IMR-90 (cell line): ENCODE measurements around the gene ZYX. TPM values are rescaled to one million over a fixed set of nuclear protein-coding genes. Genes with fewer than 3 reads are reported as not detected.

Source experiments
- ATAC-seq: fragments of 200-7000 bp; cut with Tn5 transposase; 2 replicates; pipeline ENCODE4 v1.9.1; 2020; ENCODE audit warnings: low read depth, mild to moderate bottlenecking, moderate library complexity
- BruUV-seq: library from RNA; stranded (reverse); fragments of 400-500 nt; replicated peaks from 2 replicates; lab custom pipeline; 2021; lab: Mats Ljungman, UMichigan
- CTCF ChIA-PET: fragments of 300-600 bp; formaldehyde crosslinking; extraction: SDS; loops from one replicate; lab custom pipeline; 2021; ENCODE audit warnings: antibody characterized with exemption; lab: Yijun Ruan, JAX
- POLR2A ChIA-PET: fragments of 300-600 bp; sonication (Branson Sonifier 250); formaldehyde crosslinking; loops from one replicate; lab custom pipeline; 2022; ENCODE audit warnings: antibody characterized with exemption; ENCODE audit not compliant: unreplicated experiment; lab: Charles Lee
- DNase-seq: peaks from one replicate; pipeline ENCODE4 v3.0.0; 2013
- H2AFZ ChIP-seq: replicated peaks from 2 replicates; pipeline ENCODE3; 2013; ENCODE audit warnings: low read length, mild to moderate bottlenecking; ENCODE audit not compliant: poor library complexity
- H2AK5ac ChIP-seq: 2 replicates; pipeline ENCODE4 v1.6.1; 2013; ENCODE audit warnings: low read depth, low read length, inconsistent platforms
- H2AK9ac ChIP-seq: replicated peaks from 2 replicates; pipeline ENCODE3; 2013; ENCODE audit warnings: mild to moderate bottlenecking, low read depth, low read length, moderate library complexity; ENCODE audit not compliant: poor library complexity
- H2BK120ac ChIP-seq: 2 replicates; pipeline ENCODE4 v1.6.1; 2013; ENCODE audit warnings: low read depth, low read length, inconsistent platforms
- H2BK15ac ChIP-seq: 3 replicates; pipeline ENCODE4 v1.6.1; 2013; ENCODE audit warnings: low read depth, low read length, inconsistent platforms
- H2BK20ac ChIP-seq: 2 replicates; pipeline ENCODE4 v1.6.1; 2013; ENCODE audit warnings: low read depth, mild to moderate bottlenecking, inconsistent platforms, low read length, moderate library complexity
- H2BK5ac ChIP-seq: 2 replicates; pipeline ENCODE4 v1.6.1; 2013; ENCODE audit warnings: mild to moderate bottlenecking, low read depth, low read length, inconsistent platforms; ENCODE audit not compliant: poor library complexity, severe bottlenecking
- H3K14ac ChIP-seq: replicated peaks from 2 replicates; pipeline ENCODE4 v1.6.1; 2013; ENCODE audit warnings: low read depth, low read length, inconsistent platforms
- H3K18ac ChIP-seq: 2 replicates; pipeline ENCODE4 v1.6.1; 2013; ENCODE audit warnings: low read depth, low read length, control low read depth
- H3K23ac ChIP-seq: 2 replicates; pipeline ENCODE4 v1.6.1; 2013; ENCODE audit warnings: low read depth, low read length, inconsistent platforms
- H3K27ac ChIP-seq: 2 replicates; pipeline ENCODE4 v1.5.1; 2013; ENCODE audit warnings: mild to moderate bottlenecking, control low read depth, low read length; ENCODE audit not compliant: insufficient read depth
- H3K27me3 ChIP-seq: 2 replicates; pipeline ENCODE4 v1.6.1; 2013; ENCODE audit warnings: low read length; ENCODE audit not compliant: control insufficient read depth, insufficient read depth
- H3K36me3 ChIP-seq: 2 replicates; pipeline ENCODE4 v1.6.1; 2013; ENCODE audit warnings: low read length, mixed read lengths; ENCODE audit not compliant: control insufficient read depth, insufficient read depth
- H3K4ac ChIP-seq: 2 replicates; pipeline ENCODE4 v1.6.1; 2013; ENCODE audit warnings: low read depth, low read length, inconsistent platforms
- H3K4me1 ChIP-seq: 2 replicates; pipeline ENCODE4 v1.6.1; 2013; ENCODE audit warnings: low read length, mixed read lengths; ENCODE audit not compliant: control insufficient read depth, insufficient read depth
- H3K4me2 ChIP-seq: 2 replicates; pipeline ENCODE4 v1.6.1; 2013; ENCODE audit warnings: low read depth, mild to moderate bottlenecking, control low read depth, low read length, moderate library complexity
- H3K4me3 ChIP-seq: 2 replicates; pipeline ENCODE4 v1.5.1; 2013; ENCODE audit warnings: low read depth, mild to moderate bottlenecking, control low read depth, low read length, moderate library complexity; ENCODE audit not compliant: insufficient read depth
- H3K56ac ChIP-seq: 2 replicates; pipeline ENCODE4 v1.6.1; 2013; ENCODE audit warnings: low read length, inconsistent platforms; ENCODE audit not compliant: insufficient read depth; ENCODE audit errors: extremely low read depth
- H3K79me1 ChIP-seq, 2 experiments: 2 replicates each; pipeline ENCODE4 v1.6.1; 2013; ENCODE audit warnings: low read length in 2 of 2, inconsistent platforms in 1 of 2, low read depth in 1 of 2
- H3K9ac ChIP-seq: 2 replicates; pipeline ENCODE4 v1.6.1; 2013; ENCODE audit warnings: low read depth, low read length, control low read depth
- H3K9me1 ChIP-seq: 2 replicates; pipeline ENCODE4 v1.6.1; 2013; ENCODE audit warnings: low read length, inconsistent platforms; ENCODE audit not compliant: insufficient read depth
- H3K9me3 ChIP-seq: 2 replicates; pipeline ENCODE4 v1.6.1; 2013; ENCODE audit warnings: low read length; ENCODE audit not compliant: control insufficient read depth, insufficient read depth
- H4K20me1 ChIP-seq: 2 replicates; pipeline ENCODE4 v1.6.1; 2013; ENCODE audit warnings: low read length, inconsistent platforms; ENCODE audit not compliant: insufficient read depth
- H4K5ac ChIP-seq: 2 replicates; pipeline ENCODE4 v1.6.1; 2013; ENCODE audit warnings: mild to moderate bottlenecking, low read depth, low read length, control low read depth
- H4K8ac ChIP-seq, 2 experiments: 2 replicates each; pipeline ENCODE4 v1.6.1; 2013; ENCODE audit warnings: low read depth in 2 of 2, low read length in 2 of 2, control low read depth in 1 of 2, inconsistent platforms in 1 of 2
- H4K91ac ChIP-seq: 2 replicates; pipeline ENCODE4 v1.6.1; 2013; ENCODE audit warnings: low read depth, low read length, inconsistent platforms; ENCODE audit not compliant: insufficient read depth
- CEBPB ChIP-seq: IDR thresholded peaks from 2 replicates; pipeline ENCODE4 v1.6.1; 2012; ENCODE audit warnings: low read depth, low read length, improper control_type of control experiment
- CHD1 ChIP-seq: IDR thresholded peaks from 2 replicates; pipeline ENCODE4 v1.6.1; 2012; ENCODE audit warnings: low read depth, low read length, improper control_type of control experiment
- FOS ChIP-seq: fragments of 150-350 bp; IDR thresholded peaks from 2 replicates; pipeline ENCODE4 v1.6.1; 2016; ENCODE audit warnings: low read depth, low read length
- MAFK ChIP-seq: IDR thresholded peaks from 2 replicates; pipeline ENCODE4 v1.6.1; 2012; ENCODE audit warnings: low read depth, low read length, improper control_type of control experiment
- MAZ ChIP-seq: IDR thresholded peaks from 2 replicates; pipeline ENCODE4 v1.6.1; 2012; ENCODE audit warnings: low read depth, mild to moderate bottlenecking, low read length, improper control_type of control experiment, moderate library complexity, borderline replicate concordance
- MXI1 ChIP-seq: IDR thresholded peaks from 2 replicates; pipeline ENCODE4 v1.6.1; 2012; ENCODE audit warnings: low read depth, mild to moderate bottlenecking, low read length, moderate library complexity, borderline replicate concordance
- POLR2A ChIP-seq: IDR thresholded peaks from 2 replicates; pipeline ENCODE4 v1.6.1; 2012; ENCODE audit warnings: mild to moderate bottlenecking, low read depth, low read length
- RCOR1 ChIP-seq: IDR thresholded peaks from 2 replicates; pipeline ENCODE4 v1.6.1; 2012; ENCODE audit warnings: mild to moderate bottlenecking, low read length, improper control_type of control experiment; ENCODE audit not compliant: insufficient replicate concordance
- RFX5 ChIP-seq: IDR thresholded peaks from 2 replicates; pipeline ENCODE4 v1.8.0; 2012; ENCODE audit warnings: low read depth, mild to moderate bottlenecking, low read length, moderate library complexity
- WGBS, 2 experiments: methylation state at CpG; one replicate each; pipeline versions ENCODE4 v1.1.5 to v1.1.7; 2013; ENCODE audit warnings: missing lambda C conversion rate in 2 of 2; ENCODE audit not compliant: insufficient read length in 1 of 2; ENCODE audit errors: extremely low coverage in 2 of 2; 5-methylcytosine and 5-hydroxymethylcytosine counted together
- dilution Hi-C: fragments of 300-500 bp; cut with HindIII; formaldehyde crosslinking; loops from one replicate; pipeline ENCODE4 v1.14.3; 2018; ENCODE audit warnings: low sequenced_read_pairs; ENCODE audit not compliant: unreplicated experiment
- in situ Hi-C: fragments of 300-500 bp; cut with MboI; formaldehyde crosslinking; loops from 3 replicates; pipeline ENCODE4 v1.14.3; 2019; ENCODE audit warnings: low sequenced_read_pairs, inconsistent platforms, mixed read lengths
- intact Hi-C: fragments of 100-400 bp; cut with micrococcal nuclease; formaldehyde crosslinking; loops from 2 replicates; pipeline ENCODE4 v1.10.0; 2022
- polyA plus RNA-seq, 3 experiments: library from polyadenylated mRNA; depleted of rRNA; stranded (reverse); fragments of >200 nt; gene quantifications; 2 replicates each; pipeline ENCODE4 v1.2.3, GENCODE V29; 2012; ENCODE audit warnings: low replicate concordance in 1 of 3
- total RNA-seq: library from RNA; depleted of rRNA; stranded (reverse); fragments of >200 nt; gene quantifications from 2 replicates; pipeline ENCODE4 v1.2.3, GENCODE V29; 2012
- TF ChIP-seq, protein P1 (sequence below): fragments of 150-350 bp; IDR thresholded peaks from 2 replicates; pipeline ENCODE4 v1.6.1; 2017; ENCODE audit warnings: mild to moderate bottlenecking, antibody characterized with exemption, low read length, low read depth
- TF ChIP-seq, protein P2 (sequence below): conservative IDR thresholded peaks from 2 replicates; pipeline ENCODE4 v1.5.1; 2012; ENCODE audit warnings: mild to moderate bottlenecking, low read depth, low read length, improper control_type of control experiment

Gene ZYX
- total and polyA plus RNA-seq, 2 of the 4 experiments (the other 2 are of a cell fraction) = 22.6 to 334 TPM

DNA sequence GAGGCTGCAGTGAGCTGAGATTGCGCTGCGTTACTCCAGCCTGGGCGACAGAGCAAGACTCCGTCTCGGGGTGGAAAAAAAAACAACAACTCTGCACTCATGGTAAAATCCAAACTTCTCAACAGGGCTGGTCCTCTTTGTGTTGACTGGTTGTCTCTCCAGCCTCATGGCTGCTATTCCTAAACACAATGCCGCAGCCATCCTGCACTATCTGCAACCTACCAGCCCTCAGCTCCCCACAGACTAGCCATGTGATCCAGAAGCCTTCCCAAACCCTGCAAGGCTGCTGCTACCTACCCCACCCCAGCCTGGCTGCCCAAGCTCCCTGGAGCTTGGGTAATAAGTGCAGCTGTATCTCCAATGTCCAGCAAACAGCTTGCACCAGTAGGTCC lies 11.7 kb downstream of the ZYX start:
- Histone ChIP-seq H2AFZ (no peak overlapping the region), H4K20me1 (peaks cover 63% of the 10 kb centered on the region), H3K4me1 (peaks cover 40% of the 10 kb centered on the region), H2BK20ac (no peak overlapping the region), H2AK9ac (no peak overlapping the region), H3K27ac (no peak overlapping the region), H4K91ac (no peak overlapping the region), H3K18ac (no peak overlapping the region; the same call in 1 of the 2 replicates), H2AK5ac (no peak overlapping the region), H3K4me2 (no peak overlapping the region), H2BK15ac (no peak overlapping the region), H3K36me3 (peaks cover 50% of the 10 kb centered on the region), H2BK120ac (no peak overlapping the region), H3K14ac (no peak overlapping the region), H3K9me1 (peaks cover 30% of the 10 kb centered on the region), H4K5ac (no peak overlapping the region), H3K23ac (no peak overlapping the region), H3K9me3 (no peaks in the 10 kb centered on the region), H3K56ac (no peak overlapping the region), H3K79me1 (peaks cover 16 to 46% of the 10 kb centered on the region in 2 experiments; a peak in 3 of 4 replicates), H3K9ac (no peak overlapping the region), H2BK5ac (no peak overlapping the region), H3K27me3 (peaks cover 3% of the 10 kb centered on the region; the same call in 1 of the 2 replicates), H4K8ac (no peak overlapping the region), H3K4ac (no peak overlapping the region), H3K4me3 (no peak overlapping the region)
- TF ChIP-seq RCOR1 = no peak
- no peak for TF ChIP-seq FOS
- TF ChIP-seq, protein P1, sequence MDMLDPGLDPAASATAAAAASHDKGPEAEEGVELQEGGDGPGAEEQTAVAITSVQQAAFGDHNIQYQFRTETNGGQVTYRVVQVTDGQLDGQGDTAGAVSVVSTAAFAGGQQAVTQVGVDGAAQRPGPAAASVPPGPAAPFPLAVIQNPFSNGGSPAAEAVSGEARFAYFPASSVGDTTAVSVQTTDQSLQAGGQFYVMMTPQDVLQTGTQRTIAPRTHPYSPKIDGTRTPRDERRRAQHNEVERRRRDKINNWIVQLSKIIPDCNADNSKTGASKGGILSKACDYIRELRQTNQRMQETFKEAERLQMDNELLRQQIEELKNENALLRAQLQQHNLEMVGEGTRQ = no peak
- no peak for TF ChIP-seq MAZ
- TF ChIP-seq RFX5 = no peak
- no peak for TF ChIP-seq CHD1
- no peak for TF ChIP-seq MAFK
- TF ChIP-seq POLR2A = no peak
- no peak for TF ChIP-seq CEBPB
- TF ChIP-seq, protein P2, sequence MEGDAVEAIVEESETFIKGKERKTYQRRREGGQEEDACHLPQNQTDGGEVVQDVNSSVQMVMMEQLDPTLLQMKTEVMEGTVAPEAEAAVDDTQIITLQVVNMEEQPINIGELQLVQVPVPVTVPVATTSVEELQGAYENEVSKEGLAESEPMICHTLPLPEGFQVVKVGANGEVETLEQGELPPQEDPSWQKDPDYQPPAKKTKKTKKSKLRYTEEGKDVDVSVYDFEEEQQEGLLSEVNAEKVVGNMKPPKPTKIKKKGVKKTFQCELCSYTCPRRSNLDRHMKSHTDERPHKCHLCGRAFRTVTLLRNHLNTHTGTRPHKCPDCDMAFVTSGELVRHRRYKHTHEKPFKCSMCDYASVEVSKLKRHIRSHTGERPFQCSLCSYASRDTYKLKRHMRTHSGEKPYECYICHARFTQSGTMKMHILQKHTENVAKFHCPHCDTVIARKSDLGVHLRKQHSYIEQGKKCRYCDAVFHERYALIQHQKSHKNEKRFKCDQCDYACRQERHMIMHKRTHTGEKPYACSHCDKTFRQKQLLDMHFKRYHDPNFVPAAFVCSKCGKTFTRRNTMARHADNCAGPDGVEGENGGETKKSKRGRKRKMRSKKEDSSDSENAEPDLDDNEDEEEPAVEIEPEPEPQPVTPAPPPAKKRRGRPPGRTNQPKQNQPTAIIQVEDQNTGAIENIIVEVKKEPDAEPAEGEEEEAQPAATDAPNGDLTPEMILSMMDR = no peak
- no peak for TF ChIP-seq MXI1
- no peak for DNase-seq
- peak; percentile 1 for ATAC-seq
- ChIA-PET CTCF (interaction anchor here (0.9 kb wide), 1 partner anchor 153 kb away, joined by 5 read pairs; no protein-coding TSS in a partner anchor), POLR2A (interaction anchor here (0.6 to 1.7 kb wide), 4 partner anchors 8 to 74 kb away, joined by 3 to 7 read pairs (median 6); no protein-coding TSS in a partner anchor)
- dilution Hi-C loops (no loop called here), intact Hi-C loops (loop anchor here (5.0 kb wide), 1 partner anchor 99 kb away; no protein-coding TSS in a partner anchor), in situ Hi-C loops (no loop called here)
- 80% methylated on average over 1 of the region's 6 CpGs; no CpG with 5 or more reads in 1 of the 2 experiments for WGBS, 2 experiments
- no TSS peak for BruUV-seq
